Retinal pigment epithelial cell (primary cell): Measurements from ENCODE around the gene PRKAG2.

Experiments used
- DNase-seq: peaks from one replicate; pipeline ENCODE4 v3.0.0-alpha.2; 2010; ENCODE audit warnings: low read depth
- H3K4me3 ChIP-seq: 2 replicates; pipeline ENCODE4 v1.5.1; 2011; ENCODE audit warnings: mild to moderate bottlenecking, low read length, control low read depth, moderate library complexity
- TF ChIP-seq, protein P1 (sequence below): conservative IDR thresholded peaks from 2 replicates; pipeline ENCODE4 v1.5.1; 2011; ENCODE audit warnings: low read depth, low read length, control low read depth, inconsistent platforms

Gene PRKAG2

GRCh38 chr7:151551820-151552219 is 325.1 kb downstream of the PRKAG2 start:
- no peak for DNase-seq
- H3K4me3 ChIP-seq: no peak overlapping the region
- TF ChIP-seq, protein P1, sequence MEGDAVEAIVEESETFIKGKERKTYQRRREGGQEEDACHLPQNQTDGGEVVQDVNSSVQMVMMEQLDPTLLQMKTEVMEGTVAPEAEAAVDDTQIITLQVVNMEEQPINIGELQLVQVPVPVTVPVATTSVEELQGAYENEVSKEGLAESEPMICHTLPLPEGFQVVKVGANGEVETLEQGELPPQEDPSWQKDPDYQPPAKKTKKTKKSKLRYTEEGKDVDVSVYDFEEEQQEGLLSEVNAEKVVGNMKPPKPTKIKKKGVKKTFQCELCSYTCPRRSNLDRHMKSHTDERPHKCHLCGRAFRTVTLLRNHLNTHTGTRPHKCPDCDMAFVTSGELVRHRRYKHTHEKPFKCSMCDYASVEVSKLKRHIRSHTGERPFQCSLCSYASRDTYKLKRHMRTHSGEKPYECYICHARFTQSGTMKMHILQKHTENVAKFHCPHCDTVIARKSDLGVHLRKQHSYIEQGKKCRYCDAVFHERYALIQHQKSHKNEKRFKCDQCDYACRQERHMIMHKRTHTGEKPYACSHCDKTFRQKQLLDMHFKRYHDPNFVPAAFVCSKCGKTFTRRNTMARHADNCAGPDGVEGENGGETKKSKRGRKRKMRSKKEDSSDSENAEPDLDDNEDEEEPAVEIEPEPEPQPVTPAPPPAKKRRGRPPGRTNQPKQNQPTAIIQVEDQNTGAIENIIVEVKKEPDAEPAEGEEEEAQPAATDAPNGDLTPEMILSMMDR: no peak

DNA sequence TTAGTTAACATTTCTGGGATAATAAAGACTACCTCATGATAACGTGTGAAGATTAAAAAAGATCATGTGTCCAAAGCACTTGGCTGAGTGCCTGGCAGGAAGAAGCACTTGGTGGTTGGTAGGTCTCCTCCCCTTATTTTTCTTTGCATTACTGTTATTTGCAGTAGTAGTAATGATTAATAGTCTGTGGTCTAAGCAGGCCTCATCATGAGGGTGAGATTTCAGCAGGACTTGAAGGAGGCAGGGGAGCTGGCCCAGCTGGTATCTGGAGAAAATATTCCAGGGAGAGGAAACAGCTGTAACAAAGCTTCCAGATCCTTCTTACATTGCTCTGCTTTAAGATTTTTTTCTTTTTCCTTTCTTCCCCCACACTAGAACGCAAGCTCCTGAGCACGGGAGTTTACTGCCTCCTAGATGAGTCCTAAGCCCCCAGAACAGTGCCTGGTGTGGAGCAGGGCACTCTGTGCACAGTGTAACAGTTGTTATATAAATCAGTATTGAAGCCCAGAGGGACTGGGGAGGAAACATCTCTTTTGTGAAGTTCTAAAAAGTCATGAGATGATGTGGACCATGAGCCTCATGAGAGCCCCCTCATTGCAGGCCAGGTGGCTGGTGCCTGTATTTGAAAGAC is 326.1 kb downstream of the PRKAG2 start:
- peak; percentile 79 for DNase-seq
- H3K4me3 ChIP-seq: no peak overlapping the region
- TF ChIP-seq, protein P1: no peak

GRCh38 chr7:151549644-151550043 is 327.3 kb downstream of the PRKAG2 start:
- TF ChIP-seq, protein P1: no peak
- H3K4me3 ChIP-seq: no peak overlapping the region
- DNase-seq: no peak

GRCh38 chr7:151549083-151549482 is 327.8 kb downstream of the PRKAG2 start:
- DNase-seq: no peak
- H3K4me3 ChIP-seq: no peak overlapping the region
- TF ChIP-seq, protein P1: no peak

GRCh38 chr7:151544183-151544582 is 332.7 kb downstream of the PRKAG2 start:
- TF ChIP-seq, protein P1: no peak
- DNase-seq: no peak
- H3K4me3 ChIP-seq: no peak overlapping the region

DNA sequence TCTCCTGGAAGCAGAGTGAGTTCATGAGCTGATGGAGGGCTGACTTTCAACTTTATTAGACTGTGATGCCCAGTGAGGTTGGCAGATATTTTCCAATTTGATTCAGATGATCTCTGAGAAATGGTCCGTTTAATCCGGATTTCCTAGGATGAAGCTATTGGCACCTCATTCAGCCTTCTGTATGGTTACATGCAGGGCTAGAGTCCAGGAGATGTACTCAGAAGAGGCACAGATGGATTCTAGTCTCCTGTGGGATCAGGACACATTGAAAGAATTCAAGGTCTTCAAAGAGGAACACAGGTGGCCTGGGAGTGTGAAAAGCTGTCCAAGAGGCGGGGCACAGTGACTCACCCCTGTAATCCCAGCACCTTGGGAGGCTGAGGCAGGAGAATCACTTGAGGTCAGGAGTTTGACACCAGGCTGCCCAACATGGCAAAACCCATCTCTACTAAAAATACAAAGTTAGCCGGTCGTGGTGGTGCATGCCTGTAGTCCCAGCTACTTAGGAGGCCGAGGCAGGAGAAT is 334.2 kb downstream of the PRKAG2 start:
- DNase-seq: no peak
- no peak overlapping the region for H3K4me3 ChIP-seq
- TF ChIP-seq, protein P1: no peak
